ENCODE data around the gene SLCO4C1. TPM values are rescaled to one million over a fixed set of nuclear protein-coding genes. Genes with fewer than 3 reads are reported as not detected.

Gene SLCO4C1
- total RNA-seq, 1 donor from 2014 or later, result 18.0 TPM

GRCh38 chr5:102211165-102211564 is 84.9 kb downstream of the SLCO4C1 start:
- TF ChIP-seq CTCF (IDR thresholded peaks at IDR 0.05; ENCODE audit: unreplicated experiment), result no peak
- Mint-ChIP-seq H3K27ac (ENCODE audit: unreplicated experiment) (no peak overlapping the region), H3K4me1 (ENCODE audit: unreplicated experiment) (no peaks in the 10 kb centered on the region), H3K9me3 (ENCODE audit: unreplicated experiment) (no peaks in the 10 kb centered on the region), H3K27me3 (ENCODE audit: unreplicated experiment) (no peaks in the 10 kb centered on the region), H3K4me3 (ENCODE audit: unreplicated experiment) (no peak overlapping the region), H3K36me3 (ENCODE audit: low read depth, unreplicated experiment) (no peaks in the 10 kb centered on the region)
- DNase-seq (ENCODE audit: low spot score), result no peak

GRCh38 chr5:102200861-102201260 is 95.2 kb downstream of the SLCO4C1 start:
- Mint-ChIP-seq H3K27me3 (ENCODE audit: unreplicated experiment) (no peaks in the 10 kb centered on the region), H3K4me1 (ENCODE audit: unreplicated experiment) (no peaks in the 10 kb centered on the region), H3K9me3 (ENCODE audit: unreplicated experiment) (no peaks in the 10 kb centered on the region), H3K36me3 (ENCODE audit: low read depth, unreplicated experiment) (no peaks in the 10 kb centered on the region), H3K4me3 (ENCODE audit: unreplicated experiment) (no peak overlapping the region), H3K27ac (ENCODE audit: unreplicated experiment) (no peak overlapping the region)
- TF ChIP-seq CTCF (IDR thresholded peaks at IDR 0.05; ENCODE audit: unreplicated experiment), result no peak
- DNase-seq (ENCODE audit: low spot score), result no peak

- no peaks in the 10 kb centered on the region for H3K4me1 Mint-ChIP-seq (ENCODE audit: unreplicated experiment)
- no peak for TF ChIP-seq CTCF (IDR thresholded peaks at IDR 0.05; ENCODE audit: unreplicated experiment)
- H3K27ac Mint-ChIP-seq (ENCODE audit: unreplicated experiment), result no peak overlapping the region
- H3K36me3 Mint-ChIP-seq (ENCODE audit: low read depth, unreplicated experiment), result no peaks in the 10 kb centered on the region
- DNase-seq (ENCODE audit: low spot score), result no peak
- no peak overlapping the region for H3K4me3 Mint-ChIP-seq (ENCODE audit: unreplicated experiment)
- H3K27me3 Mint-ChIP-seq (ENCODE audit: unreplicated experiment), result no peaks in the 10 kb centered on the region
- no peaks in the 10 kb centered on the region for H3K9me3 Mint-ChIP-seq (ENCODE audit: unreplicated experiment)
Measured at GRCh38 chr5:102196481-102196880, 99.6 kb downstream of the SLCO4C1 start.

Other genes with a start within 250 kb of the SLCO4C1 start
- 0.51 TPM for gene SLCO6A1, start 202.7 kb upstream of the SLCO4C1 start, total RNA-seq (ENCODE audit: unreplicated experiment)

Data from endothelial cell (in vitro differentiated cells).